Stimulated activated CD8-positive, alpha-beta memory T cell treated with anti-CD3 and anti-CD28 coated beads, Interleukin-7, amount 100 ng/mL, for 4 hours (primary cell): Measurements from ENCODE around the gene SCYGR4.

Experiments used
- DNase-seq, 2 donors: peaks; one replicate each; pipeline ENCODE4 v3.0.0-alpha.2; 2020; ENCODE audit warnings: low read depth in 2 of 2

SCYGR4 gene

DNA sequence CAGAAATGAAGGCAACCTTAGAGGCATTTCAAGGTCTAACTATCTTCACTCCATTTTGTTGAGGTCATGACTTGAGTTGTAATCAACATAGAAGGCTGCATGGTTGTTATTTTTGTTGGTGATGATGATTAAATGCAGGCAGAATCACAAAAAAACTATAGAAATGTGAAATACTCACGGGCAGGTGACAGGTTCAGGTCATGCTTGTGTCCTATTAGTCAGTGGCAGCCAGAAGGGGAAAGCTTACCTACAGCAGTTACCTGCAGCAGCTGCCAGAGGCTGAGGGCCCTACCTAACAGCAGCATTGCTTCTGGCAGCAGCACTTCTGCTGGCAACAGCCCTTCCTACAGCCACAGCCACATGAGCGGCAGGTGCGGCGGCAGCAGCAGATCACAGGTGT, 3.1 kb upstream of the SCYGR4 start:
- DNase-seq: no peak

DNA sequence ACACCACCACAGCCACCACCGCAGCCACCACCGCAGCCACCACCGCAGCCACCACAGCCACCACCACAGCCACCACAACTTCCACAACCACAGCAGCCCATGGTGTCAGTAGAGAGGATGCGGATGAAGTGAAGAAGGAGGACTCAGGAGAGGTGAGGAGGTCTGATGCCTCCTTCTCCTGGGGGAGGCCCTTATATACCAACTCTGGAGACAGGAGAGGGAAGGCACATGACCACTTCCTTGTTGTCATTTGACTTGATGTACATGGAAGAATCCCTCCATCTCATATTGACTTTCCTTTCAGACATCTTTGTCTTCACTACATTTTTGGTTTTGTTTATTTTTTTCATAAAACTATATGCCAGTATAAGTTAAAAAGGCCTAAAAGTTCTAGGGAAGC, 2.6 kb upstream of the SCYGR4 start, which contains the start of gene SCYGR3:
Gene SCYGR3, minus strand, starts transcription at position 101 of the 400 bp plus-strand sequence. Its CDS starts 0 bp downstream, at position 101.
- no peak for DNase-seq

DNA sequence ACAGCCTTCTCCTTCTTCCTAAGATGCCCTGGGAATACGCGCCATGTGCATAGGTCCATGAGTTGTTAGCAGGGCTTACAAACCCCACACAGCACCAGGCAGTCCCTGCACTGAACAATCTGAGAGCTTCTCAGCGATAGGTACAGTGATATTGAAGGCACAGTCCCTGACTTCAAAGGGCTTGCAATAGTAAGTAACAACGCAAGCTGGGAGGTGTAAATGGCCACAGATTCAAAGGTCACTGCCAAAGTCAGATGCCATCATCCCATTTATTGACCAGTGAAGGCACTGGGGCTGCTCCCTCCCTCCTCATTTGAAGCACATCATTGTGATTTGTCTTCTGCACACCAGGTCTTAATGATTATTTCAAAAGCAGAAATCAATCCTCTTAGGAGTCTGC, 2.1 kb upstream of the SCYGR4 start:
- no peak for DNase-seq

DNA sequence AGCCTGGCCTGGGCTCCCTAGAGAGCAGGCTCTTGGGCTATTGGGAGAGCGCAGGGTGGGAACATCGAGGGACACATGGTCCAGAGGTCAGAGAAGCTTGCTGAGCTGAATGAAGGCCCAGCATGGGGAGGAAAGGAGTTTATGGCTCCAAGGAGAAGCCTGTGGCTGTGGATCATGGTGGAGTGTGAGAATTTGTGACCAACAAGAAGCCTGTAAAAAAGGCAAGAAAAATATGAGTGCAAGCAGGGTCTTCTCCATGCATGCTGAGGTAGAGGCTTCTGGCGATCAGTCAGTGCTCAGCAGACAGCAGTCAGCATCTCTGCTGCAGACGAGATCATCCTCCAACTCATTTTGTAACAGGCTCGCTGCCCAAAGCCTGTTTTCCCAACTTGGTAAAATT, 1.4 kb upstream of the SCYGR4 start:
- no peak for DNase-seq

DNA sequence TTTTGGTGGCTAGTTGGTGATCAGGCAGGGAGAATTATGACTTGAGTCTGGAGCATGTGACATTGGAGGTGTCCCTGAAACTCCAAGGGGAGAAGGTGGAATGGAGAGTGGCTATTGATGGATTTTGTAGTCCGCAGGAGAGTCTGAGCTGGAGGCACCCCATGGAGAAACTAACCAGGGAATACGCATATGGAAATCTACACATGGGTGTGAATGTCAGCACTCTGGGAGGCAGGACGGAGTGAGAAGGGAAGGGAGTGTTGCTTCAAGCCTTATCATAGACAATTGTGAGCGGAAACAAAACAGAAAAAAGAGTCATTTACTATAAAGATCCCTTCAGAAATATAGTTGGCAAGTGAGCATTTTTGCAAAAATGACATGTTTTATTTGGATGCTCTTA, 667 bp upstream of the SCYGR4 start:
- DNase-seq: no peak

DNA sequence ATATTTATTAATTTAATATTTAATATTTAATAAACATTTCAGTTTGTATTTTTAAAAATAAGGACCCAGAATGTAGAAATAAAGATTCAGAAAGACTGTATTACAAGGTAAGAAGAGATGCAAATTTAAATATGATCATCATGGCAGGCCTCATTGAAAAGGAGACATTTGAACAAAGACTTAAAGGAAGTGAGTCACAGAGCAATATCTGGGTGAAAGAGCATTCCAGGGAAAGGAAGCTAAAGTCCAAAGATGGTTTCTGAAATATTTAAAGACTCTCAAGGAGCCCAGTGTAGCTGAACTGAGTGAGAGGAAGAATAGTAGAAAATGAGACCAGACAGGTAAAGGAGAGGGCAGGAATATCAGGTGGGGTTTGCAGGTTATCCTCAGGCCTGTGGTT, 5.9 kb downstream of the SCYGR4 start:
- DNase-seq: no peak

DNA sequence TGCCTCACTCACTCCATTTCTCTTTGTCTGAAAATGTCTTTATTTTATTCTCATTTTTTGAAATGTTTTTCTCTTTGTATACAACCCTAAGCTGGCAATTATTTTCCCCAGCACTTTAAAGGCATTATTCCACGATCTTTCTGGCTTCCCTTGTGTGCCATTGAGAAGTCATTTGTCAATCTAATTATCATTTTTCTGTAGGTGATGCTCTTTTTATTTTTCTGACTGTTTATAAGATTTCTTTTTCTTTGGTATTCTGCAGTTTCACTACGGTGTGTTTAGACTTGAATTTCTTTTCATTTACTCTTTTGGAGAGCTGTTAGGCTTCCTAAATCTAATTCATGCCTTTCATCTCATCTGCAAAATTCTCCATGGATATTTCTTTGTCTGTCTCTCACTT, 8.1 kb downstream of the SCYGR4 start:
- no peak for DNase-seq

DNA sequence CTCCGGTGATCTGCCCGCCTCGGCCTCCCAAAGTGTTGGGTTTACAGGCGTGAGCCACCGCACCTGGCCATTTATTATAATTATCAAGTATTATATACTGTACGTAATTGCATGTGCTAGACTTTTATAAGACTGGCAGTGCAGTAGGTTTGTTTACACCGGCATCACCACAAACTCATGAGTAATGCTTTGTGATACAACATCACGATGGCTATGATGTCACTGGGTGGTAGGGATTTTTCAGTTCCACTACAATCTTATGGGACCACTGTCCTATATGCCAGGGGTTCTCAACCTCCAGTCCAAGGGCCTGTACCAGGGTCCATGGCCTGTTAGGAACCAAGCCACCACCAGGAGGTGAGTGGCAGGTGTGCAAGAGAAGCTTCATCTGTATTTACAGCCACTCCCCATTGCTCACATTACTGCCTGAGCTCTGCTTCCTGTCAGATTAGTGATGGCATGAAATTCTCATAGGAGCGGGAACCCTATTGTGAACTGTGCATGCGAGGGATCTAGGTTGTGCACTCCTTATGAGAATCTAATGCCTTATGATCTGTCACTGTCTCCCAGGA, 9.4 kb downstream of the SCYGR4 start:
- DNase-seq: no peak

DNA sequence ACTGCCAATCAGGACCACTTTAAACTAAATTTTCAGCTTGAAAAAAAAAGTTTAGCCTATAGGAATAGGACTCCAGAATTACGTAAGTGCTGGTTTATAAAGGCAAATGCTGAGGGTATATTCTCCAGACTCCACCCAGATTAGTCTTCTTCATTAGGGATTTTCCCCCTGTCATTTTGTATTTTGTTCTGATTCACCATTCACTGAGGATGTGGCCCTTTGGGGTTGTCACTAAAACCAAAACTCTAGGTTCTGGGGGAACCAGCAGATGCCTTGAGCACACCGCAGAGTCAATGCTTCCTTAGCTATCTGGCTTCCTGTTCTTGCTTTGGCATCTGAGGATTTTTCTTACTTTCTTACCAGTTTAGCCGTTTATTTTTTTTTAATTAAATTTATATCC, 10.5 kb downstream of the SCYGR4 start:
- no peak for DNase-seq

DNA sequence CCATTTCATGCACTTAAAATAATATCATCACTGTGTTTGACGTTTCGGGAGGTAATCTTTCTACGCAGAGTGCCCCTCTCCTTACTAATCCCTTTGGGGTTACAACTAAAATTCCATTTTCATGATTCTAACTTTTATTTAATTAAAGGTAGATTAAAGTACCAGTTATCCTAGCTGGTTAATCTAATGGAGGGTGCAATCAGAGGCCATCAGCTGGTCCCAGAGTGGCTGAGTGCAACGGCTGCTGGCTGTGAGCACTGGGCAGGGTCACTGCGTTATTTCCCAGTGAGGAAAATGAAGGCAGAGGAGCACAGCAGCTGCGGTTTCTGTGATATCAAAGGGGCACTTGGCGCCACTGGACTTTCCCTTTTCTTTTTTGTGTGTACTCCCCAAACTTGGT, 12.1 kb downstream of the SCYGR4 start:
- DNase-seq: no peak

DNA sequence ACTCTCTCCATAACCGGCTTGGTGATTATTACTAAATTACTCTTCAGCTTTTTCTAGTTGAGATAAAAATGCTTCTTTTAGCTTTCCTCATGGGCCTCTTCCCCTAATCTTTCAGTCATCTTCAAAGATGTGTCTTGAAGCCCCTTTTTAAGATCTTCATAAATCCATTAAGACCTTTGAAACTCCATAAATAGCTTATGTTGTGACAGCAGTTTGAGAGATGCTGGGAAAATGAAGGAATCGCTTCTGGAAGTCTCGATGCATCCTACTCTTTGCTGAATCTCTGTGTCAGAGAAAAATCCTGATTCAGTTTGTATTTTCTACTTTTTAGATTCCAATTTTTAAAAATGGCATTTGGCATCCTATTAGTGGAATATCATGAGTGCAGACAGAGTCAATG, 13.0 kb downstream of the SCYGR4 start:
- DNase-seq: no peak

DNA sequence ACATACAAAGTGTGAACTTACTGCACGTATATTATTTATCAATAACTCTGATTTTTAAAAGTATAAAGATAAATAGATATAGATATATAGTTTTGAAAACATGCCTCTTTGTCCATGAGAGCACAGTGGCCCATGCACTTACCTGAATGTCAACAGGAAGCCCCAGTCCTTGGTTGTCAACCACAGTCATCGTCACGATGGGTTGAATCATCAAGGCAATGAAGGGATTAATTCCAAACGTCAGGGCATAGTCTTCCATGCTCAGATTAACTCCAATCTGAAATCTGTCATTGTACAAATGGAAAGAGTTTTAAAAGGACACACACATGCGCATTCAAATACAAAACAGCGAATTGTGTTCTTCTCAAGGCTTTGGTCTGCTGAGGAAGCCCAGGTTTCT, 15.5 kb downstream of the SCYGR4 start:
- no peak for DNase-seq

DNA sequence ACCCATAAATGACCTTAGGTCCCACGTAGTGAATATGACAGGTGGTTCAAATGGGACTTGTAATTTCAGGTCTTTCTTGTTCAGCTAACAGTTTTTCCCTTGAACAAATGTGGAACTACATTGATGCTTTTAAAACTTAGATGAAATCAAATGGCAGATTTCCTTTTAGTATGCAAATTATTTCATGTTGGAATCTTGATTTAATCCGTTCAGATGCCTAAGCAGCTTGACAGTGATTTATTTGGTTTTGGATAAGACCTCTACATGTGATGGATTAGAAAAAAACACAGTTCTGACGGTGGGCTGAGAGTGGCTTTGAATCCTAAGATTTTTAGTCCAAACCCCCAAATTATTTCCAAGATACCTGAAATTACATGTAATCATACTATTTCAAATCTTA, 16.9 kb downstream of the SCYGR4 start:
- no peak for DNase-seq

DNA sequence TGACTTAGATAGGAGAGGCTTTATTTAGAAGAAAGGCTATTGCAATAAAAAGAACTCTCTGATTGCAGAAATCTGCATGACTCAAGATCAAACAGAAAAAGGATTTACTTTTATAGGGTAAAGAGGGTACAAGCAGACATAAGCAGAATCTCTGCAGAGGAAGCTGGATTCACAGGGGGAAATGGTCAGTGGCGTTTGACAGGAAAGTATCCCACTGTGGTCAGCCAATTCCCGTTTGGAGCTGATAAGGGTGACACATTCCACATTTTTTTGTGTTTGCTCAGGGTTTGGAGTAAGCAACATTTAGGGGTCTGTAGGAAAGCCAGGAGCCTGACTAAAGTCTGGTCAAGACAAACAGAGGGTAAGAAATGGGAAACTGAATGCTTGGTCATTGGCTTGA, 25.4 kb downstream of the SCYGR4 start:
- DNase-seq: no peak

DNA sequence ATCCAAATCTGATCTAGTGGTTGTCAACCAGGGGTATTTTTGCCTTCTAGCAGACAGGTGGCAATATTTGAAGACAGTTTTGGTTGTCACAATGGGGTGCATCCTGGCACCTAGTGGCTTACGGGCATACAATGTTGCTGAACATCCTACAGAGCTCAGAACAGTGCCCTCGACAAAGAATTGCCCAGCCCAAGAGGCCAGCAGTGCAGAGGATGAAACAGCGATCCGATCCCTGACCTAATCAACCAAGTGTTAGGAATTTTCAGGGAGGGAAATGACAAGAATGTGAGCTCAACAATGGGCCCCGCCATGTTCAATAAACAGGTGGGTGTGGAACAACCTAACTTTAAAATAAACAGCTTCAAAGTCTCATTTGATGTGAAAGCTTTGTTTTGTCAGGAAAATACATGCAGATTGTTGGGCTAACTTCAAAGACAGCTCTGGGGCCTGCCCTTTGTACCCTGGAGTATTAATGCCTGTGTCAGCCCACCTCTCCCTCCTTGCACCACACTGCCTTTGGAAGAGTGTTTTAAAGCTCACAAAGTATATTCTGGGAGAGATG, 26.8 kb downstream of the SCYGR4 start:
- DNase-seq: no peak

DNA sequence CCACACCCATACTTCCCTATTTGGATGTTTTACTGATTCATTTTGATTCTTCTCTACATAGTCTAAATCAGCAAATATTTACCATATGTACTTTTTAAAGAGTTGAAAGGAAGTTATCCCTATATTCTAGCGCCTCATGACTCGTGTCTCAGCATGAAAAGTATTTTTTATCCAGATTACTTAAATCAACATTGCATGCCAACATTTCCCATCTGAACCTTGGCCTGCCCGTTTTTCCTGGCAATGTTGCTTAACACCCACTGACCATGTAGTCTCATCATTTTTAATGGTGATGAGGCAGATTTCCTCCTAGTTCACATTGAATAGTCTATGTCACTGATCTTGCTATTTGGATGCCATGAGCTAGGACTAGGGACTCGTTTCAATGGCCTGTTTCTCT, 36.1 kb downstream of the SCYGR4 start:
- DNase-seq: no peak

DNA sequence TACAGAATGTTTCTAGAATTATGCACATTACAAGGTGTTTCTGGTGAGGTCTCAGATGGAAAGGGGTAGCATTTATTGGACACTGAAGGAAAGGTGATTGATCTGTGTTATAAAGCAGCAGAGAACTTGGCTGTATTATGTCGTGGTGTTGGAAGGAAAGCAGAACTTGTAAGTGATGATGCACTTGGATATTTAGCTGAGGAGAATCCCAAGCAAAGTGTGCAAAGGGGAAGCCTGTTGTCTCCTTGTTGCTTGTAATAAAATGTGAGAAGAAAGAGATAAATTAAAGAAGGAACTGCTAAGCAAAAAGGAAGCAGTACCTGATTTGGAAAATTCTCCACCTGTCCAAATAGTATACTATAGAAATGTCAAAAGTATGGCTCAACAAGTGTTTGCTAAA, 37.1 kb downstream of the SCYGR4 start:
- DNase-seq: no peak

DNA sequence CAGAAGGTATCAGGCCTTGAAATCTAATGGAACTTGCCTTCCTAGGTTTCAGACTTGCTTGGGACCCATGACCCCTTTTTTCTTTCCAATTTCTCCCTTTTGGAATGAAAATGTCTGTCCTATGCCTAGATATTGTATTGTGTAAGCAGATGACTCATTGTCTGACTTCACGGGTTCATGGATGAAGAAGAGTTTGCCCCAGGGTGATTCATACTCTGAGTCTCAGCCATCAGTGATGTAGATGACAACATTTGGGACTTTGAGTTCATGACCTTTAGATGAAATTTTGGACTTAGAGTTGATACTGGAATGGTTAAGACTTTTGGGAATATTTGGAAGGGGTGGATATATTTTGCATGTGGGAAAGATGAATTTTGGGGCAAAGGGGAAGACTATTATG, 38.2 kb downstream of the SCYGR4 start:
- DNase-seq: no peak

DNA sequence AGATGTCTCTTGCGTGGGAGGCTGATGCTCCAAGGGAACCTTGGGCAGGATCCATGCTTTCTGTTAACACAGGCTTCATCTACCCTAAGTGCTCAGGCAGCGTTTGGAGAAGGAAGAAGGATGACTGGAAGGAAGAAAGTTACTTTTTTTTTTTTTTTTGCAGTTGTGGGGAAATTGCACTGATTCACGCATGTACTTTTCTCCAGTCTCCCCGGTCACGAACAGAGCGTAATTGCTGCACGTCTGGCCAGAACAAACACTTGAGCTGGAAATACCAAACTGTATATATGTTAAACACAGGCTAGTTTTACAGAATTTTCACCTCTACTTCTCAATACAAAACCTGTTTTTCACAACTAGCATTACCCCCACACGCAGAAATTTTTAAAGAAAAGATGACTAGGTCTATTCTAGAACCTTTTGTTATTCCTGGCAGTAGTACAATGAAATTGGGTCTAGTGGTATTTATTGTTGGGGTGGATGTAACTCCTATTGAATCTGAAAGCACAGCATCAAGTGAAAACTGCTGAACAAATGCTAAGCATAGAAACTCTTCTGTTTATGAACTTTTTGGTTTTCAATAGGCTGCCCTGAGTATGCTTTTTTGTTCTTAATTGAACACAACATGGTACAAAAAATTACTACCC, 40.0 kb downstream of the SCYGR4 start:
- DNase-seq: no peak

DNA sequence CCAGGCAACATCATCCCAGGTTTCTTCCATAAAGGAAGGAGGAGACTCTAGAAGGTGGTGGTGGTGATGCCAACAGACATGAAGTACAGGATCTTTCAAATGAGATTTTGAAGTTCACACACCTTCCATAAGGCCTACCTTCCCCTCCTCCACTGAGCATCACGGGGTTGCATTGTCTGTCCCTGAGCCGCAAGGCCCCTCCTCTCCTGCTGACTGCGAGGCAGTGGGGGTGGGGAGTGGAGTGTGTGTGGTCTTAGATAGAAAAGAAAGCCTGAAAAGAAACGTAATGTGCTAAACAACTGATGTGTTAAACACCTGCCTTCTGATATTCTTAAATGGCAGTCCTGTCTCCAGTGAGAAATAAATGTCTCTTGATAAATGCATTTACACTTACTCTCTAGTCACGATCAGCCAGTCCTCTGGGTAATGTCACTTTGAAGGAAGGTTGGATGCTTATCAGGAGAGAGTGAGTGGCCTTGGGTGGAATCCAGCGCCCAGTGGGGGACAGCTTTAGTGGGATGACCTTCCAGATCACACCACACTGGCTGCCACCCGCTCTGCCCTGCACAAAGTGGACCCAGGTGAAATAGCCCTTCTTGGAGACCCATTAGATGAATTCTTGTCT, 43.8 kb downstream of the SCYGR4 start:
- DNase-seq: no peak

DNA sequence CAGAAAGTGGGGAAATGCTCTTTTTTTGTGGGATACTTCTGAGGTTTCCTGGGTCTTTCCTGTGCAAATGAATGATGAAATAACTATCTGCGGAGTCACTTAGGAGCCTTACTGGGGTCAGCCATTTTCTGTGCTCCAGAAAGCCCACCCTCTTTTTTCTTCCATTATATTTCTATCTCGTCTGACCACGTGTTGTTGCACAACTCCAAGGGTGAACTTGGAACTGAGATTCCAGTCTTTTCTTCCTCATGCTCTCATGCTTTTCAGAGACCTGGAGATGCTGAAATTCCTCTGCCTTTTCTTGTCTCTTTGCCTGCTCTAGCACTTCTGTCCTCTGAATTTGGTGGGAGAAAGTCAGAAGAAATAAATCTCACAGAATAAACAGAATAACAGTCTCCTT, 44.5 kb downstream of the SCYGR4 start:
- no peak for DNase-seq

DNA sequence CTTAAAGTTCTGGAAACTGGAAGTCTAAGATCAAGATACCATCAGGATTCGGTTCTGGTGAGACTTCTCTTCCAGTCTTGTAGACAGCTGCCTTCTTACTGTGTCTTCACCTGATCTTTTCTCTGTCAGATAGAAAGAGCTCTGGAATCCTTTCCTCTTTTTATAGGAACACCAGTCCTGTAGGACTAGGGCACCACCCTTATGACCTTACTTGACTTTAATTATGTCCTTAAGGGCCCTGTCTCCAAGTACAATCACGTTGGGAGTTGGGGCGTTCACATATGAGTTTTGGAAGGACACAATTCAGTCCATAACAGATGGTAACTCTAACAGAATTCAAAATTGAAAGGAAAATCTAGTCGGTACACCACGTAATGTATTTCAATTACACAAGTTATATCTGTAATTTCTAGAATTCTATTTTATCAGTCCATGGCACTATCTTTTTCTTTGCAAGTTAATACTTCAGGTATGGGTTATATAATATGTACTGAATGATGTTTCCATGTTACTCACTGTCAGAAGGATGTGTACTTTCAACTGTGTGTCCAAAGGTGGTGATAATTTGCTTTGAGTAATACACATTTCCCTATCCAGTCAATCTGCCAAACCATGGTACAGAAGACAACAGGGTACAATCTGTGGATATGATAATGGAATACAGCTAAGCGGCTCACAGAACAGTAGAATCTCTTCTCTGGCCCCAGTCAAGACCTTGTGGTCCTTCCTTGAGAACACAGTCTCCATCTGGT, 48.1 kb downstream of the SCYGR4 start:
- DNase-seq: no peak
